Measurements from ENCODE around the gene FBLN2.

FBLN2 gene

GRCh38 chr3:13682331-13683013 is 133.5 kb downstream of the FBLN2 start:
- no peak overlapping the region for H3K4me3 ChIP-seq (ENCODE audit: control insufficient read depth, low read depth, low read length)
- no peak for DNase-seq (ENCODE audit: low read depth)
- TF ChIP-seq CTCF (IDR thresholded peaks at IDR 0.05; ENCODE audit: control insufficient read depth, insufficient read depth, low read depth, low read length, missing control alignments): no peak

GRCh38 chr3:13683288-13683687 is 134.4 kb downstream of the FBLN2 start:
- DNase-seq (ENCODE audit: low read depth): no peak
- TF ChIP-seq CTCF (IDR thresholded peaks at IDR 0.05; ENCODE audit: control insufficient read depth, insufficient read depth, low read depth, low read length, missing control alignments): no peak
- no peak overlapping the region for H3K4me3 ChIP-seq (ENCODE audit: control insufficient read depth, low read depth, low read length)

- no peak overlapping the region for H3K4me3 ChIP-seq (ENCODE audit: control insufficient read depth, low read depth, low read length)
- TF ChIP-seq CTCF (IDR thresholded peaks at IDR 0.05; ENCODE audit: control insufficient read depth, insufficient read depth, low read depth, low read length, missing control alignments): no peak
- no peak for DNase-seq (ENCODE audit: low read depth)
These were observed 134.8 kb downstream of the FBLN2 start for GRCh38 chr3:13683772-13684171.

GRCh38 chr3:13684350-13684749 is 135.4 kb downstream of the FBLN2 start:
- no peak overlapping the region for H3K4me3 ChIP-seq (ENCODE audit: control insufficient read depth, low read depth, low read length)
- no peak for TF ChIP-seq CTCF (IDR thresholded peaks at IDR 0.05; ENCODE audit: control insufficient read depth, insufficient read depth, low read depth, low read length, missing control alignments)
- DNase-seq (ENCODE audit: low read depth): no peak

GRCh38 chr3:13684854-13685253 is 135.9 kb downstream of the FBLN2 start:
- no peak overlapping the region for H3K4me3 ChIP-seq (ENCODE audit: control insufficient read depth, low read depth, low read length)
- no peak for TF ChIP-seq CTCF (IDR thresholded peaks at IDR 0.05; ENCODE audit: control insufficient read depth, insufficient read depth, low read depth, low read length, missing control alignments)
- DNase-seq (ENCODE audit: low read depth): no peak

- DNase-seq (ENCODE audit: low read depth): no peak
- no peak overlapping the region for H3K4me3 ChIP-seq (ENCODE audit: control insufficient read depth, low read depth, low read length)
- no peak for TF ChIP-seq CTCF (IDR thresholded peaks at IDR 0.05; ENCODE audit: control insufficient read depth, insufficient read depth, low read depth, low read length, missing control alignments)
These were observed 136.8 kb downstream of the FBLN2 start for GRCh38 chr3:13685721-13686120.

Data from AG09309 (cell line).